GM12878 (cell line): ENCODE measurements around the gene HTT-AS. TPM values are rescaled to one million over a fixed set of nuclear protein-coding genes. Genes with fewer than 3 reads are reported as not detected.

Source experiments
- ATAC-seq: fragments of 200-7000 bp; cut with Tn5 transposase; 3 replicates; pipeline ENCODE4 v1.9.1; 2020; ENCODE audit warnings: mild to moderate bottlenecking, moderate library complexity
- BruUV-seq: library from RNA; stranded (reverse); fragments of 400-500 nt; replicated peaks from 2 replicates; lab custom pipeline; 2021; lab: Mats Ljungman, UMichigan
- CTCF ChIA-PET: fragments of 300-600 bp; sonication (Branson Sonifier 250); formaldehyde crosslinking; extraction: SDS; loops from one replicate; lab custom pipeline; 2021; ENCODE audit warnings: inconsistent platforms; lab: Yijun Ruan, JAX
- POLR2A ChIA-PET: fragments of 350-600 bp; formaldehyde crosslinking; extraction: SDS; loops from one replicate; lab custom pipeline; 2021; ENCODE audit warnings: inconsistent platforms; lab: Charles Lee
- RAD21 ChIA-PET: fragments of 300-600 bp; sonication (Branson Sonifier 250); formaldehyde crosslinking; loops from one replicate; lab custom pipeline; 2023; ENCODE audit warnings: antibody characterized with exemption; ENCODE audit not compliant: unreplicated experiment; lab: Charles Lee
- SMC1A ChIA-PET: fragments of 300-600 bp; sonication (Branson Sonifier 250); formaldehyde crosslinking; loops from one replicate; lab custom pipeline; 2023; ENCODE audit not compliant: unreplicated experiment, uncharacterized antibody; lab: Charles Lee
- DNase-seq: peaks from one replicate; pipeline ENCODE4 v3.0.0-alpha.2; 2011; ENCODE audit warnings: low read depth, low spot score
- FAIRE-seq: peaks from 3 replicates; lab custom pipeline; 2011; peaks lifted over from hg19 to GRCh38; lab: Jason Lieb, UNC
- H2AFZ ChIP-seq: 2 replicates; pipeline ENCODE4 v1.6.0; 2011; ENCODE audit warnings: low read depth, low read length, control low read depth; ENCODE audit not compliant: control insufficient read depth
- H3K27ac ChIP-seq: 2 replicates; pipeline ENCODE4 v1.5.1; 2011; ENCODE audit warnings: control low read depth; ENCODE audit not compliant: control insufficient read depth, insufficient read depth
- H3K27me3 ChIP-seq, 2 experiments: replicated peaks in 1 of 2; 2 replicates each; pipeline versions ENCODE4 v1.6.0 to v1.6.1; 2011; ENCODE audit warnings: low read length in 1 of 2; ENCODE audit not compliant: control insufficient read depth in 2 of 2, insufficient read depth in 2 of 2
- H3K36me3 ChIP-seq, 2 experiments: 2 replicates each; pipeline ENCODE4 v1.5.1; 2011; ENCODE audit warnings: low read length in 1 of 2; ENCODE audit not compliant: control insufficient read depth in 2 of 2, insufficient read depth in 2 of 2
- H3K4me1 ChIP-seq: 2 replicates; pipeline ENCODE4 v1.6.1; 2011; ENCODE audit warnings: mild to moderate bottlenecking, low read length, moderate library complexity, mixed read lengths; ENCODE audit not compliant: control insufficient read depth, insufficient read depth
- H3K4me2 ChIP-seq: 2 replicates; pipeline ENCODE4 v1.6.0; 2011; ENCODE audit warnings: control low read depth; ENCODE audit not compliant: control insufficient read depth, insufficient read depth
- H3K4me3 ChIP-seq: fragments of 200-600 bp; sonication (generic); 2 replicates; pipeline ENCODE4 v1.5.1; 2016
- H3K79me2 ChIP-seq: 2 replicates; pipeline ENCODE4 v1.6.0; 2011; ENCODE audit warnings: low read length; ENCODE audit not compliant: control insufficient read depth, insufficient read depth
- H3K9ac ChIP-seq: 2 replicates; pipeline ENCODE4 v1.8.0; 2011; ENCODE audit warnings: low read length, control low read depth, mixed read lengths; ENCODE audit not compliant: control insufficient read depth, insufficient read depth
- H3K9me3 ChIP-seq: replicated peaks from 3 replicates; pipeline ENCODE4 v1.5.1; 2011; ENCODE audit warnings: mild to moderate bottlenecking, low read length; ENCODE audit not compliant: control insufficient read depth, insufficient read depth
- H4K20me1 ChIP-seq: 2 replicates; pipeline ENCODE4 v1.6.0; 2011; ENCODE audit not compliant: control insufficient read depth, insufficient read depth
- EGR1 ChIP-seq, 2 experiments: IDR thresholded peaks; 1 replicate in 1 of 2; 2 replicates in 1 of 2; pipeline ENCODE4 v1.6.1; 2011 to 2012; ENCODE audit warnings: low read depth in 2 of 2, low read length in 2 of 2, borderline replicate concordance in 1 of 2, mild to moderate bottlenecking in 1 of 2, moderate library complexity in 1 of 2
- IKZF1 ChIP-seq: fragments of 450-650 bp; conservative IDR thresholded peaks from 2 replicates; pipeline ENCODE4 v1.6.1; 2017; ENCODE audit warnings: antibody characterized with exemption, mild to moderate bottlenecking
- NFXL1 ChIP-seq: fragments of 450-650 bp; IDR thresholded peaks from 2 replicates; pipeline ENCODE4 v1.6.1; 2017; ENCODE audit warnings: antibody characterized with exemption, mild to moderate bottlenecking, borderline replicate concordance
- NR2F1 ChIP-seq: fragments of 450-650 bp; conservative IDR thresholded peaks from 2 replicates; pipeline ENCODE4 v1.6.1; 2017; ENCODE audit warnings: mild to moderate bottlenecking
- PKNOX1 ChIP-seq: fragments of 450-650 bp; IDR thresholded peaks from 2 replicates; pipeline ENCODE4 v1.6.1; 2016; ENCODE audit warnings: mild to moderate bottlenecking
- RB1 ChIP-seq: fragments of 450-650 bp; formaldehyde crosslinking; IDR thresholded peaks from 2 replicates; pipeline ENCODE4 v1.6.1; 2017; ENCODE audit warnings: mild to moderate bottlenecking, borderline replicate concordance
- SPI1 ChIP-seq: IDR thresholded peaks from 2 replicates; pipeline ENCODE4 v1.6.1; 2011; ENCODE audit warnings: low read depth, mild to moderate bottlenecking, low read length, moderate library complexity, borderline replicate concordance; ENCODE audit not compliant: insufficient read depth
- SREBF2 ChIP-seq: IDR thresholded peaks from 2 replicates; pipeline ENCODE4 v1.6.1; 2012; ENCODE audit warnings: mild to moderate bottlenecking, low read length
- SRF ChIP-seq, 2 experiments: IDR thresholded peaks; 2 replicates each; pipeline ENCODE4 v1.6.1; 2011; ENCODE audit warnings: low read depth in 2 of 2, low read length in 2 of 2, mild to moderate bottlenecking in 1 of 2, moderate library complexity in 1 of 2
- STAT1 ChIP-seq: fragments of 450-650 bp; conservative IDR thresholded peaks from 2 replicates; pipeline ENCODE4 v1.6.1; 2014; ENCODE audit warnings: antibody characterized with exemption, mild to moderate bottlenecking
- STAT3 ChIP-seq: IDR thresholded peaks from 2 replicates; pipeline ENCODE4 v1.6.1; 2011; ENCODE audit warnings: low read depth, low read length, improper control_type of control experiment
- ZNF592 ChIP-seq: fragments of 450-650 bp; IDR thresholded peaks from 2 replicates; pipeline ENCODE4 v1.6.1; 2017; ENCODE audit warnings: mild to moderate bottlenecking, moderate library complexity
- ZNF687 ChIP-seq: fragments of 450-650 bp; IDR thresholded peaks from 2 replicates; pipeline ENCODE4 v1.6.1; 2017; ENCODE audit warnings: mild to moderate bottlenecking, moderate library complexity
- WGBS: methylation state at CpG from one replicate; pipeline ENCODE4 v1.1.6; 2016; ENCODE audit warnings: low lambda C conversion rate; ENCODE audit not compliant: insufficient replicate concordance, insufficient coverage; ENCODE audit errors: missing lambda C conversion rate; 5-methylcytosine and 5-hydroxymethylcytosine counted together
- in situ Hi-C: fragments of 300-500 bp; cut with MboI; formaldehyde crosslinking; loops from 9 replicates; pipeline ENCODE4 v1.14.3; 2018; ENCODE audit warnings: mixed read lengths
- intact Hi-C: fragments of 100-400 bp; cut with micrococcal nuclease; formaldehyde crosslinking; loops from one replicate; pipeline ENCODE4 v1.14.2; 2022; ENCODE audit not compliant: unreplicated experiment
- polyA plus RNA-seq, 11 experiments: library from polyadenylated mRNA; depleted of rRNA in 4 of 11; unstranded in 6 of 11; stranded (reverse) in 5 of 11; fragments of >200 nt; fragmentation: Nextera tagmentation in 4 of 11; fragmentation: Illumina TruSeq in 1 of 11; extraction: Ambion mirVana in 4 of 11; extraction: Trizol in 1 of 11; gene quantifications; 1 replicate in 1 of 11; 2 replicates in 10 of 11; pipeline versions ENCODE4 v1.2.1 to v1.2.3, GENCODE V29; 2011 to 2016; ENCODE audit warnings: inconsistent platforms in 2 of 11, missing spikeins in 2 of 11, low read depth in 1 of 11
- total RNA-seq, 4 experiments: library from RNA; depleted of rRNA in 3 of 4; stranded (reverse); fragments of >200 nt in 3 of 4; fragmentation: Illumina TruSeq in 1 of 4; extraction: Trizol in 1 of 4; gene quantifications; 2 replicates each; pipeline versions ENCODE4 v1.2.1 to v1.2.3, GENCODE V29; 2013 to 2021

Gene HTT-AS
- total and polyA plus RNA-seq, 10 of the 15 experiments (the other 5 are each of a cell fraction or from before 2014, with no cell fraction given): not detected

- ATAC-seq (peak; percentile 66), FAIRE-seq (peak; percentile 80), DNase-seq (no peak)
- H3K27ac ChIP-seq: peak overlapping the region; percentile 95
- 1% methylated on average over 28 of the region's 28 CpGs for WGBS
- intact Hi-C loops (loop anchor here (2.0 to 10.0 kb wide), 2 partner anchors 78 to 276 kb away; partner anchors contain the start of genes GRK4 and NOP14), in situ Hi-C loops (no loop called here)
- peak overlapping the region; percentile 98 for H3K4me2 ChIP-seq
- ChIA-PET RAD21 (interaction anchor here (1.0 kb wide), 1 partner anchor 38 kb away, joined by 3 read pairs; no protein-coding TSS in a partner anchor), CTCF (interaction anchor here (1.2 to 5.8 kb wide), 3 partner anchors 13 to 66 kb away, joined by 6 to 54 read pairs (median 7); no protein-coding TSS in a partner anchor), POLR2A (interaction anchor here (2.0 to 2.8 kb wide), 2 partner anchors 18 to 38 kb away, joined by 5 to 14 read pairs; no protein-coding TSS in a partner anchor), SMC1A (interaction anchor here (0.8 to 1.3 kb wide), 2 partner anchors 38 to 63 kb away, joined by 3 to 4 read pairs; no protein-coding TSS in a partner anchor)
- H3K36me3 ChIP-seq: no peaks in the 10 kb centered on the region; a peak in 1 of 4 replicates
- H4K20me1 ChIP-seq: no peaks in the 10 kb centered on the region; the same call in 1 of the 2 replicates
- TSS peak; percentile 82 for BruUV-seq
- H3K9ac ChIP-seq: peak overlapping the region; percentile 93
- H3K4me1 ChIP-seq: peaks cover 57% of the 10 kb centered on the region
- peak overlapping the region; percentile 89 for H2AFZ ChIP-seq
- peak overlapping the region; percentile 85 for H3K4me3 ChIP-seq
- H3K27me3 ChIP-seq: no peaks in the 10 kb centered on the region
- H3K79me2 ChIP-seq: peaks cover 12% of the 10 kb centered on the region
- peaks cover 5% of the 10 kb centered on the region; the same call in 2 of the 3 replicates for H3K9me3 ChIP-seq
- TF ChIP-seq EGR1 (IDR thresholded peaks at IDR 0.05; ENCODE audit: borderline replicate concordance in 1 of 2, low read depth in 2 of 2, low read length in 2 of 2) (peak in 1 of 2 experiments; percentile 37; a peak in 1 of 3 replicates), NFXL1 (no peak), SREBF2 (no peak), STAT3 (no peak), SPI1 (peak; percentile 66), NR2F1 (no peak), ZNF592 (no peak), STAT1 (no peak), SRF (IDR thresholded peaks at IDR 0.05; ENCODE audit: low read depth in 2 of 2, low read length in 2 of 2) (0 out of 4 replicates have a peak, but pooled peaks of 1 of the 2 experiments have one; percentile 5), ZNF687 (0 out of 2 replicates have a peak, but pooled peaks have one; percentile 38), RB1 (no peak), PKNOX1 (no peak), IKZF1 (peak; percentile 29)
Measured at GRCh38 chr4:3040452-3041191, 33.7 kb downstream of the HTT-AS start.
